ENCODE data around the gene LRRC57.

Gene LRRC57

GRCh38 chr15:42507514-42507913, 41.1 kb downstream of the LRRC57 start:
- no peaks in the 10 kb centered on the region for H3K27me3 ChIP-seq (ENCODE audit: control insufficient read depth, insufficient read depth, low read length, poor library complexity, severe bottlenecking)
- no peak overlapping the region for H3K4me3 ChIP-seq (ENCODE audit: insufficient read depth, low read depth, low read length)
- no peaks in the 10 kb centered on the region for H3K36me3 ChIP-seq (ENCODE audit: control insufficient read depth, insufficient read depth, low read length)
- no peaks in the 10 kb centered on the region for H3K9me3 ChIP-seq (ENCODE audit: control insufficient read depth, low read length)
- WGBS, 2 experiments: 94 to 98% methylated on average over 2 to 3 of the region's 4 CpGs
- H3K4me1 ChIP-seq (ENCODE audit: control insufficient read depth, insufficient read depth, low read length): no peaks in the 10 kb centered on the region
- no peak overlapping the region for H3K27ac ChIP-seq (ENCODE audit: insufficient read depth, low read depth, low read length, poor library complexity, severe bottlenecking)

- no peak overlapping the region for H3K27ac ChIP-seq (ENCODE audit: insufficient read depth, low read depth, low read length, poor library complexity, severe bottlenecking)
- H3K27me3 ChIP-seq (ENCODE audit: control insufficient read depth, insufficient read depth, low read length, poor library complexity, severe bottlenecking): no peaks in the 10 kb centered on the region
- H3K36me3 ChIP-seq (ENCODE audit: control insufficient read depth, insufficient read depth, low read length): no peaks in the 10 kb centered on the region
- WGBS, 2 experiments: 95 to 96% methylated on average over 2 to 3 of the region's 3 CpGs
- H3K4me1 ChIP-seq (ENCODE audit: control insufficient read depth, insufficient read depth, low read length): no peaks in the 10 kb centered on the region
- H3K9me3 ChIP-seq (ENCODE audit: control insufficient read depth, low read length): no peaks in the 10 kb centered on the region
- no peak overlapping the region for H3K4me3 ChIP-seq (ENCODE audit: insufficient read depth, low read depth, low read length)
These were observed 44.0 kb downstream of the LRRC57 start for GRCh38 chr15:42504631-42505030.

GRCh38 chr15:42503825-42504224, 44.8 kb downstream of the LRRC57 start:
- 89 to 98% methylated on average over 1 of the region's 1 CpG for WGBS, 2 experiments
- Histone ChIP-seq H3K4me1 (ENCODE audit: control insufficient read depth, insufficient read depth, low read length) (no peaks in the 10 kb centered on the region), H3K27me3 (ENCODE audit: control insufficient read depth, insufficient read depth, low read length, poor library complexity, severe bottlenecking) (no peaks in the 10 kb centered on the region), H3K4me3 (ENCODE audit: insufficient read depth, low read depth, low read length) (no peak overlapping the region), H3K27ac (ENCODE audit: insufficient read depth, low read depth, low read length, poor library complexity, severe bottlenecking) (no peak overlapping the region), H3K9me3 (ENCODE audit: control insufficient read depth, low read length) (no peaks in the 10 kb centered on the region), H3K36me3 (ENCODE audit: control insufficient read depth, insufficient read depth, low read length) (peaks cover 2% of the 10 kb centered on the region)

GRCh38 chr15:42502477-42502876, 46.1 kb downstream of the LRRC57 start:
- Histone ChIP-seq H3K27ac (ENCODE audit: insufficient read depth, low read depth, low read length, poor library complexity, severe bottlenecking) (no peak overlapping the region), H3K27me3 (ENCODE audit: control insufficient read depth, insufficient read depth, low read length, poor library complexity, severe bottlenecking) (no peaks in the 10 kb centered on the region), H3K9me3 (ENCODE audit: control insufficient read depth, low read length) (no peaks in the 10 kb centered on the region), H3K4me3 (ENCODE audit: insufficient read depth, low read depth, low read length) (no peak overlapping the region), H3K36me3 (ENCODE audit: control insufficient read depth, insufficient read depth, low read length) (peaks cover 2% of the 10 kb centered on the region), H3K4me1 (ENCODE audit: control insufficient read depth, insufficient read depth, low read length) (no peaks in the 10 kb centered on the region)
- WGBS, 2 experiments: 89 to 93% methylated on average over 4 of the region's 4 CpGs

GRCh38 chr15:42499858-42500609, 48.6 kb downstream of the LRRC57 start:
- Histone ChIP-seq H3K4me1 (ENCODE audit: control insufficient read depth, insufficient read depth, low read length) (peaks cover 5% of the 10 kb centered on the region), H3K9me3 (ENCODE audit: control insufficient read depth, low read length) (no peaks in the 10 kb centered on the region), H3K27me3 (ENCODE audit: control insufficient read depth, insufficient read depth, low read length, poor library complexity, severe bottlenecking) (no peaks in the 10 kb centered on the region), H3K27ac (ENCODE audit: insufficient read depth, low read depth, low read length, poor library complexity, severe bottlenecking) (no peak overlapping the region), H3K4me3 (ENCODE audit: insufficient read depth, low read depth, low read length) (no peak overlapping the region), H3K36me3 (ENCODE audit: control insufficient read depth, insufficient read depth, low read length) (peaks cover 2% of the 10 kb centered on the region)
- WGBS, 2 experiments: 87 to 88% methylated on average over 10 to 12 of the region's 12 CpGs

- H3K4me1 ChIP-seq (ENCODE audit: control insufficient read depth, insufficient read depth, low read length): peaks cover 5% of the 10 kb centered on the region
- no peaks in the 10 kb centered on the region for H3K9me3 ChIP-seq (ENCODE audit: control insufficient read depth, low read length)
- H3K27me3 ChIP-seq (ENCODE audit: control insufficient read depth, insufficient read depth, low read length, poor library complexity, severe bottlenecking): no peaks in the 10 kb centered on the region
- H3K27ac ChIP-seq (ENCODE audit: insufficient read depth, low read depth, low read length, poor library complexity, severe bottlenecking): no peak overlapping the region
- H3K4me3 ChIP-seq (ENCODE audit: insufficient read depth, low read depth, low read length): no peak overlapping the region
- 76 to 82% methylated on average over 5 to 6 of the region's 6 CpGs for WGBS, 2 experiments
- H3K36me3 ChIP-seq (ENCODE audit: control insufficient read depth, insufficient read depth, low read length): peaks cover 2% of the 10 kb centered on the region
These were observed 50.2 kb downstream of the LRRC57 start for GRCh38 chr15:42498212-42499068.

- H3K36me3 ChIP-seq (ENCODE audit: control insufficient read depth, insufficient read depth, low read length): peaks cover 2% of the 10 kb centered on the region
- H3K4me1 ChIP-seq (ENCODE audit: control insufficient read depth, insufficient read depth, low read length): peaks cover 5% of the 10 kb centered on the region
- H3K27ac ChIP-seq (ENCODE audit: insufficient read depth, low read depth, low read length, poor library complexity, severe bottlenecking): peak within 1 kb of the TSS; percentile 69
- H3K4me3 ChIP-seq (ENCODE audit: insufficient read depth, low read depth, low read length): peak within 1 kb of the TSS; percentile 81
- WGBS, 2 experiments: 1% methylated on average over 43 of the region's 43 CpGs
- no peaks in the 10 kb centered on the region for H3K27me3 ChIP-seq (ENCODE audit: control insufficient read depth, insufficient read depth, low read length, poor library complexity, severe bottlenecking)
- no peaks in the 10 kb centered on the region for H3K9me3 ChIP-seq (ENCODE audit: control insufficient read depth, low read length)
These were observed 53.0 kb downstream of the LRRC57 start, which contains the start of gene SNAP23 for GRCh38 chr15:42495361-42496212. Gene SNAP23, plus strand, starts transcription at chr15:42495634. Its CDS starts 16,213 bp downstream, at chr15:42511847.

GRCh38 chr15:42494998-42495360, 53.6 kb downstream of the LRRC57 start:
- peak overlapping the region; percentile 69 for H3K27ac ChIP-seq (ENCODE audit: insufficient read depth, low read depth, low read length, poor library complexity, severe bottlenecking)
- H3K9me3 ChIP-seq (ENCODE audit: control insufficient read depth, low read length): no peaks in the 10 kb centered on the region
- no peaks in the 10 kb centered on the region for H3K27me3 ChIP-seq (ENCODE audit: control insufficient read depth, insufficient read depth, low read length, poor library complexity, severe bottlenecking)
- peak overlapping the region; percentile 81 for H3K4me3 ChIP-seq (ENCODE audit: insufficient read depth, low read depth, low read length)
- H3K4me1 ChIP-seq (ENCODE audit: control insufficient read depth, insufficient read depth, low read length): peaks cover 5% of the 10 kb centered on the region
- WGBS, 2 experiments: 60 to 67% methylated on average over 9 to 10 of the region's 10 CpGs
- H3K36me3 ChIP-seq (ENCODE audit: control insufficient read depth, insufficient read depth, low read length): peaks cover 2% of the 10 kb centered on the region

- H3K27me3 ChIP-seq (ENCODE audit: control insufficient read depth, insufficient read depth, low read length, poor library complexity, severe bottlenecking): no peaks in the 10 kb centered on the region
- 84 to 85% methylated on average over 1 of the region's 1 CpG for WGBS, 2 experiments
- H3K4me3 ChIP-seq (ENCODE audit: insufficient read depth, low read depth, low read length): no peak overlapping the region
- H3K9me3 ChIP-seq (ENCODE audit: control insufficient read depth, low read length): no peaks in the 10 kb centered on the region
- no peaks in the 10 kb centered on the region for H3K36me3 ChIP-seq (ENCODE audit: control insufficient read depth, insufficient read depth, low read length)
- peaks cover 5% of the 10 kb centered on the region for H3K4me1 ChIP-seq (ENCODE audit: control insufficient read depth, insufficient read depth, low read length)
- H3K27ac ChIP-seq (ENCODE audit: insufficient read depth, low read depth, low read length, poor library complexity, severe bottlenecking): no peak overlapping the region
These were observed 54.9 kb downstream of the LRRC57 start for GRCh38 chr15:42493679-42494078.
